PFSK-1 (cell line): ENCODE measurements around the gene PRPF6.

Experiments used
- TAF1 ChIP-seq: IDR thresholded peaks from 2 replicates; pipeline ENCODE4 v1.6.1; 2012; ENCODE audit warnings: low read length, control low read depth, borderline replicate concordance; ENCODE audit not compliant: insufficient read depth
- TF ChIP-seq, protein P1 (sequence below), 2 experiments: IDR thresholded peaks; 2 replicates each; pipeline versions ENCODE4 v1.6.1 to v1.8.0; 2011 to 2012; ENCODE audit warnings: low read depth in 2 of 2, low read length in 2 of 2, control low read depth in 1 of 2, inconsistent platforms in 1 of 2, mild to moderate bottlenecking in 1 of 2, moderate library complexity in 1 of 2; ENCODE audit not compliant: insufficient read depth in 1 of 2

DNA sequence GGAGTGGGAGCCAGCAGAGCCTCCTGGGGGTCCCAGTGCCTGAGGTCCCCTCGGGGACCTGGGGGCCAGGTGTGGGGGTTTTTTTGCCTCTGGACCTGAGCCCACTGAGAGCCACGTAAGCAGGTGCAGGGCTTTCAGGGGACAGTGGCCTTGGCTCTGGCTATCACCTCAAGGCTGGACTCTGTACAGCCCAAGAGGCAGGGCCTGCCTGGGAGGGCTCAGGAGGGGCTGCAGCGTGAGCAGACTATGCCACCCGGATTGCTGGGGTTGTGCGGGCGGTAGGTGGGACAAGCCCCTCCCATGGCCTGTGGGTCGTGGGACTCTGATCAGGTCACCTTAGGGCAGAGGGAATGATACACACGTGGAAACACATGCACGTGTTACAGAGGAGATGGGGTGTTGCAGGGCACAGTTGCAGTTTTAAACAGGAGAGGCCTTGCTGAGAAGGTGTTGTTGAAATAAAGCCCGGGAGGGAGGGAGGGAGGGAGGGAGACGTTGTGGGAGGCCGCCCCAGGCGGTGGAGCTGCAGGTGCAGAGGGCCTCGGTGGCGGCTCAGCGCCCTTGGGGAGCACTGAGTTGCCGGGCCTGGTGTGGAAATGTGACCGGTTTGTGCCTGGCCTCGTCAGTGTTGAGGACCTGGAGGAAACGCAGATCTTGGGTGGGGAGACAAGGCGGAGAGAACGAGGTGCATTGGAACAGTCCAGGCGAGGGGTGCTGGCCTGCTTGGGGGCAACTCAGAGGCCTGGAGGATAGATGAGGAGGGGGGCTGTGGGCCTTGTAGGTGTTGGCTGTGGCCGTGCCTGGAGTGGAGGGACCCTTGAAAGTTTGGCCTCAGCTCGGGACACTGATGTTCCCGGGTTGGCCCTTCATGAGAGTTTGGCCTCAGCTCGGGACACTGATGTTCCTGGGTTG lies 84.4 kb downstream of the PRPF6 start:
- TF ChIP-seq TAF1 = no peak
- TF ChIP-seq, protein P1, sequence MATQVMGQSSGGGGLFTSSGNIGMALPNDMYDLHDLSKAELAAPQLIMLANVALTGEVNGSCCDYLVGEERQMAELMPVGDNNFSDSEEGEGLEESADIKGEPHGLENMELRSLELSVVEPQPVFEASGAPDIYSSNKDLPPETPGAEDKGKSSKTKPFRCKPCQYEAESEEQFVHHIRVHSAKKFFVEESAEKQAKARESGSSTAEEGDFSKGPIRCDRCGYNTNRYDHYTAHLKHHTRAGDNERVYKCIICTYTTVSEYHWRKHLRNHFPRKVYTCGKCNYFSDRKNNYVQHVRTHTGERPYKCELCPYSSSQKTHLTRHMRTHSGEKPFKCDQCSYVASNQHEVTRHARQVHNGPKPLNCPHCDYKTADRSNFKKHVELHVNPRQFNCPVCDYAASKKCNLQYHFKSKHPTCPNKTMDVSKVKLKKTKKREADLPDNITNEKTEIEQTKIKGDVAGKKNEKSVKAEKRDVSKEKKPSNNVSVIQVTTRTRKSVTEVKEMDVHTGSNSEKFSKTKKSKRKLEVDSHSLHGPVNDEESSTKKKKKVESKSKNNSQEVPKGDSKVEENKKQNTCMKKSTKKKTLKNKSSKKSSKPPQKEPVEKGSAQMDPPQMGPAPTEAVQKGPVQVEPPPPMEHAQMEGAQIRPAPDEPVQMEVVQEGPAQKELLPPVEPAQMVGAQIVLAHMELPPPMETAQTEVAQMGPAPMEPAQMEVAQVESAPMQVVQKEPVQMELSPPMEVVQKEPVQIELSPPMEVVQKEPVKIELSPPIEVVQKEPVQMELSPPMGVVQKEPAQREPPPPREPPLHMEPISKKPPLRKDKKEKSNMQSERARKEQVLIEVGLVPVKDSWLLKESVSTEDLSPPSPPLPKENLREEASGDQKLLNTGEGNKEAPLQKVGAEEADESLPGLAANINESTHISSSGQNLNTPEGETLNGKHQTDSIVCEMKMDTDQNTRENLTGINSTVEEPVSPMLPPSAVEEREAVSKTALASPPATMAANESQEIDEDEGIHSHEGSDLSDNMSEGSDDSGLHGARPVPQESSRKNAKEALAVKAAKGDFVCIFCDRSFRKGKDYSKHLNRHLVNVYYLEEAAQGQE (IDR thresholded peaks at IDR 0.05; ENCODE audit: insufficient read depth in 1 of 2, low read depth in 2 of 2, low read length in 2 of 2) = no peak
